Adrenal gland (tissue), 12 donors: ENCODE measurements around the gene CARD9. TPM values are rescaled to one million over a fixed set of nuclear protein-coding genes. Genes with fewer than 3 reads are reported as not detected.

Source experiments
- DNase-seq, 7 donors: peaks; one replicate each; pipeline ENCODE4 v3.0.0-alpha.2; 2019 to 2020
- H3K27ac ChIP-seq, 5 donors: fragments of 200-600 bp; sonication (generic) in 4 of 5; 1 replicate in 3 of 5; 2 replicates in 2 of 5; pipeline versions ENCODE4 v1.5.1 to v1.8.0; 2016 to 2020; ENCODE audit warnings: mild to moderate bottlenecking in 1 of 5
- H3K27me3 ChIP-seq: fragments of 200-600 bp; 2 replicates; pipeline ENCODE4 v1.8.0; 2021
- H3K36me3 ChIP-seq, 2 donors: fragments of 200-600 bp; replicated peaks in 1 of 2; 1 replicate in 1 of 2; 2 replicates in 1 of 2; pipeline versions ENCODE4 v1.5.1 to v1.8.0; 2018 to 2022
- H3K4me1 ChIP-seq, 2 donors: fragments of 200-600 bp; replicated peaks in 1 of 2; 1 replicate in 1 of 2; 2 replicates in 1 of 2; pipeline versions ENCODE4 v1.5.1 to v1.8.0; 2018 to 2021
- H3K4me3 ChIP-seq, 4 donors: fragments of 200-600 bp; sonication (generic) in 3 of 4; one replicate each; pipeline ENCODE4 v1.5.1; 2016 to 2018
- H3K9me3 ChIP-seq, 3 donors: fragments of 200-600 bp; sonication (generic) in 1 of 3; replicated peaks in 1 of 3; 1 replicate in 2 of 3; 2 replicates in 1 of 3; pipeline versions ENCODE4 v1.5.1 to v1.8.0; 2016 to 2021
- POLR2A ChIP-seq, 2 donors: fragments of 450-650 bp; IDR thresholded peaks; one replicate each; pipeline ENCODE4 v1.6.1; 2017; ENCODE audit warnings: antibody characterized with exemption in 2 of 2, mild to moderate bottlenecking in 2 of 2, moderate library complexity in 1 of 2
- WGBS, 4 donors: extraction: QIAGEN DNeasy Blood & Tissue Kit in 2 of 4; methylation state at CpG; one replicate each; pipeline versions ENCODE4 v1.1.5 to v1.1.7; 2013 to 2017; 5-methylcytosine and 5-hydroxymethylcytosine counted together
- intact Hi-C, 2 donors: fragments of 100-400 bp; cut with DNase I; formaldehyde crosslinking; loops; one replicate each; pipeline versions ENCODE4 v1.14.1 to v1.15.0; 2022 to 2023
- polyA plus RNA-seq, 3 donors: library from polyadenylated mRNA; stranded (reverse); fragments of 200-250 nt in 2 of 3; fragments of 350-450 nt in 1 of 3; fragmentation: Illumina TruSeq in 1 of 3; extraction: RNeasy Lipid Tissue Mini Kit (QIAGEN cat#74804) in 1 of 3; gene quantifications; one replicate each; pipeline ENCODE4 v1.2.3, GENCODE V29; 2013 to 2014
- total RNA-seq, 9 donors: library from RNA; depleted of rRNA in 4 of 9; stranded (reverse); fragments of >200 nt in 4 of 9; fragments of 120-200 nt in 1 of 9; fragmentation: NEBNext Ultra II Directional in 1 of 9; extraction: Animal tissue kit (Norgen Biotek cat#: 25700) in 1 of 9; gene quantifications; one replicate each; pipeline versions ENCODE4 v1.1.0 to v1.2.4, GENCODE V29; 2013 to 2023
- TF ChIP-seq, protein P1 (sequence below), 6 experiments: fragments of 450-650 bp in 4 of 6; fragments of 200-600 bp in 2 of 6; sonication (generic) in 1 of 6; IDR thresholded peaks; 1 replicate in 5 of 6; 2 replicates in 1 of 6; pipeline versions ENCODE4 v1.5.1 to v1.8.0; 2016 to 2021; ENCODE audit warnings: antibody characterized with exemption in 6 of 6, mild to moderate bottlenecking in 2 of 6, moderate library complexity in 1 of 6
- donor health status: healthy with polysubstance abuse.
- donor health status: Bipolar disorder and iron deficiency.
- donor health status: DM: yes; HTN: yes; CAD: no.
- donor health status: DM: no; HTN: no; CAD: no.
- donor health status: DM: no; HTN: no; CAD: no.
- donor health status: DM: yes; HTN: yes; CAD: no.

CARD9 gene
- total and polyA plus RNA-seq, 12 donors, result 0.35 to 10.6 (median 4.0) TPM

DNA sequence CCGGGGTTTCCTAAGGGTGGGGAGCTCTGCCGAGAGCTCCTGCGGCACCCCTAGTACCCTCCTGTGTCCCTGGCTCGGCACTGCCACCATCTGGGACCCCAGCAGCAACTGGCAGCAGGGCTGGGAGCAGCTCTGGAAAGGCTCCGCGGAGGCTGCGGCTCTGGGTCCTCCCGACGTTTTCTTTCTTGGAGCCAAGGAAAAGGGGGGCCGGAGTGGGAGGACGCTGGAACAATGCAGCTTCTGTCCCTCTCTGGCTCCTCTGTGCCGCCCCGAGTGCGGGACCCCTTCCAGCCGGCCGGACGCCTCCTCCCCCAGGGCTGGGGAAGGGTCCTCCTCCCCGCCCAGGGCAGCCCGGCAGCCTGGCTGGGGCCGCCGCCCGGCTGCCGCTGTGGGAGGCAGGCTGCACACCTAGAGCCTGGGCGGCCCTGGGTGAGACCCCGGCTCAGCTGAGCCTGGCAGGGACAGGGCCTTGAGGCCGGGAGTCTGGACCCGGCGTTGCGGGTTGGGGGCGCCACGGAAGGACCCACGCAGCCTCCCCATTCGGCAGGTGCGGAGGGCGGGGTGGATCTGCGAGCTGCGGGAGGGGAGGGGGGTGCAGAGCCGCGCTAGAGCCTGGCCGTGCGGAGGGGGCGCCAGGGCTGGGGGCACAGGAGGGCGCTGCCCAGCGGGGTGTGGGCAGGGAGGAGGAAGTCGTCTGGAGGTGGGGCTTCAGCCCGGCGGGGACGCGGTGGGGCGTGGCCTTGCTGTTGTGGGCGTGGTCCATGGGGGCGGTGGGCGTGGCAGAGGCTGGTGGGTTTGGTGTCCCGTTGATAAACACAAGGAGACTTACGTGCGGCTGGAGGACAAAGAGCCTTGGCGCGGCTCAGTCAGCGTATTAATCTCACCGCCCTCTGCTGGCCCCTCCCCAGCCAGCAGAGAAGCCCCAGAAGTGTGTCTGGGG is 31.0 kb downstream of the CARD9 start:
- peaks cover 0 to 3% of the 10 kb centered on the region in 2 donors for H3K36me3 ChIP-seq
- peak overlapping the region in 4 of 5 donors; percentile 56 to 81 (median 69) for H3K27ac ChIP-seq
- 11 to 30% (median 22%) methylated on average over 10 to 60 of the region's 60 CpGs for WGBS, 4 donors
- H3K9me3 ChIP-seq, result no peaks in the 10 kb centered on the region
- peak overlapping the region in 3 of 4 donors; percentile 30 to 51 (median 40) for H3K4me3 ChIP-seq
- intact Hi-C loops, result no loop called here
- H3K4me1 ChIP-seq, result peaks cover 16 to 45% of the 10 kb centered on the region in 2 donors
- DNase-seq, result peak; percentile 81 to 96 (median 93)
- peak in 1 of 2 donors; percentile 78 for TF ChIP-seq POLR2A (IDR thresholded peaks at IDR 0.05)
- TF ChIP-seq, protein P1, sequence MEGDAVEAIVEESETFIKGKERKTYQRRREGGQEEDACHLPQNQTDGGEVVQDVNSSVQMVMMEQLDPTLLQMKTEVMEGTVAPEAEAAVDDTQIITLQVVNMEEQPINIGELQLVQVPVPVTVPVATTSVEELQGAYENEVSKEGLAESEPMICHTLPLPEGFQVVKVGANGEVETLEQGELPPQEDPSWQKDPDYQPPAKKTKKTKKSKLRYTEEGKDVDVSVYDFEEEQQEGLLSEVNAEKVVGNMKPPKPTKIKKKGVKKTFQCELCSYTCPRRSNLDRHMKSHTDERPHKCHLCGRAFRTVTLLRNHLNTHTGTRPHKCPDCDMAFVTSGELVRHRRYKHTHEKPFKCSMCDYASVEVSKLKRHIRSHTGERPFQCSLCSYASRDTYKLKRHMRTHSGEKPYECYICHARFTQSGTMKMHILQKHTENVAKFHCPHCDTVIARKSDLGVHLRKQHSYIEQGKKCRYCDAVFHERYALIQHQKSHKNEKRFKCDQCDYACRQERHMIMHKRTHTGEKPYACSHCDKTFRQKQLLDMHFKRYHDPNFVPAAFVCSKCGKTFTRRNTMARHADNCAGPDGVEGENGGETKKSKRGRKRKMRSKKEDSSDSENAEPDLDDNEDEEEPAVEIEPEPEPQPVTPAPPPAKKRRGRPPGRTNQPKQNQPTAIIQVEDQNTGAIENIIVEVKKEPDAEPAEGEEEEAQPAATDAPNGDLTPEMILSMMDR (IDR thresholded peaks at IDR 0.05), result no peak
- no peaks in the 10 kb centered on the region for H3K27me3 ChIP-seq

DNA sequence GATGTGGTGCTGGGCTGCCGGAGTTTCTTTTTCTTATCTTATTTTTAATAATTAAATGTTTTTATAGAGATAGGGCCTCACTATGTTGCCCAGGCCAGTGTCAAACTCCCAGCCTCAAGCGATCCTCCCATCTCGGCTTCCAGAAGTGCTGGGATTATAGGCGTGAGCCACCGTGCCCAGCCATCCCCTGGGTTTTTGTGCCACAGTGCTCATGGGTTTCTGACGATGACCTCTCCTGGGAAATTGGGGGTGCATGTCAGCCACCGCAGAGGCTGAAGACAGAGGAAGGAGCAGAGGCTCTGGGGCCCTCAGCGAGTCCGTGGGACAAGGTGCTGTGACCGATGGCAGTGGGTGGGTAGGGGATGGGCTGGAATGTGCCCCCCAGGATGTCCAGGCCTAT is 31.7 kb downstream of the CARD9 start:
- Histone ChIP-seq H3K4me3 (no peak overlapping the region), H3K27me3 (no peaks in the 10 kb centered on the region), H3K4me1 (peaks cover 16 to 45% of the 10 kb centered on the region in 2 donors), H3K36me3 (peaks cover 0 to 6% of the 10 kb centered on the region in 2 donors), H3K9me3 (no peaks in the 10 kb centered on the region), H3K27ac (peak overlapping the region in 4 of 5 donors; percentile 42 to 81 (median 67))
- DNase-seq, result no peak
- TF ChIP-seq, protein P1 (IDR thresholded peaks at IDR 0.05), result no peak
- TF ChIP-seq POLR2A (IDR thresholded peaks at IDR 0.05), result no peak
- WGBS, 4 donors, result 73 to 93% (median 81%) methylated on average over 6 to 10 of the region's 10 CpGs
- intact Hi-C loops, result no loop called here

DNA sequence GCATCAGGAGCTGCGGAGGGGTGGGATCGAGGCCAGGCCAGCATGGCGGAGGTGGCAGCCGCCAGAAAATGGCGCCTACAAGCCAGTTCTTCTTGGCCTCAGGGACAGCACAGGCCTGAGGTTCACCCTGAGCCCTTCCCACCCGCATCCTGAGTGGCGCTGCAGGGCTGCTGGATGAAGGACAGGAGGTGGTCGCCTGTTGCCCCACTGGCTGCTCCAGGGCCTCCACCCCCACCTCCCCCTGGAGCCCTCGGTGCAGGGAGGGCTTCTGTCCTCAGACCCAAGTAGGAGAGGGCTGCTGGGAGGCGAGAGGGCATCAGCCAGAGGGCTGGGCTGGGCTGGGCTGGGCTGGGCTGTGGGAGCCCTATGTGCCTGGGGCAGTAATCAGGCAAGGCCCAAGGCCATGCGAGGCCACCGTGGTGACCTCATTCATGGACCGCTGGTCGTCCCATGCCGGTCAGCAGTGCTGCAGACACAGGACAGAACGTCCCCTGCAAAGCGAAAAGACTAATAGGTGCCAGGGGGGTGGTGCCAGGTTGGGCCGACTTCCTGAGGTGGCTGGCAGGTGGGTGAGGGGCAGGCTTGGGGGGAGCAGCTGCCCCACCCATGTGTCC is 32.3 kb downstream of the CARD9 start:
- Histone ChIP-seq H3K4me1 (peaks cover 16 to 41% of the 10 kb centered on the region in 2 donors), H3K36me3 (peaks cover 0 to 6% of the 10 kb centered on the region in 2 donors), H3K4me3 (no peak overlapping the region), H3K27me3 (no peaks in the 10 kb centered on the region), H3K27ac (peak overlapping the region in 4 of 5 donors; percentile 42 to 81 (median 54)), H3K9me3 (no peaks in the 10 kb centered on the region)
- WGBS, 4 donors, result 69 to 79% (median 73%) methylated on average over 8 to 18 of the region's 18 CpGs
- intact Hi-C loops, result no loop called here
- no peak for TF ChIP-seq POLR2A (IDR thresholded peaks at IDR 0.05)
- TF ChIP-seq, protein P1 (IDR thresholded peaks at IDR 0.05), result no peak
- DNase-seq, result peak in 6 of 7 donors; percentile 74 to 93 (median 80)

DNA sequence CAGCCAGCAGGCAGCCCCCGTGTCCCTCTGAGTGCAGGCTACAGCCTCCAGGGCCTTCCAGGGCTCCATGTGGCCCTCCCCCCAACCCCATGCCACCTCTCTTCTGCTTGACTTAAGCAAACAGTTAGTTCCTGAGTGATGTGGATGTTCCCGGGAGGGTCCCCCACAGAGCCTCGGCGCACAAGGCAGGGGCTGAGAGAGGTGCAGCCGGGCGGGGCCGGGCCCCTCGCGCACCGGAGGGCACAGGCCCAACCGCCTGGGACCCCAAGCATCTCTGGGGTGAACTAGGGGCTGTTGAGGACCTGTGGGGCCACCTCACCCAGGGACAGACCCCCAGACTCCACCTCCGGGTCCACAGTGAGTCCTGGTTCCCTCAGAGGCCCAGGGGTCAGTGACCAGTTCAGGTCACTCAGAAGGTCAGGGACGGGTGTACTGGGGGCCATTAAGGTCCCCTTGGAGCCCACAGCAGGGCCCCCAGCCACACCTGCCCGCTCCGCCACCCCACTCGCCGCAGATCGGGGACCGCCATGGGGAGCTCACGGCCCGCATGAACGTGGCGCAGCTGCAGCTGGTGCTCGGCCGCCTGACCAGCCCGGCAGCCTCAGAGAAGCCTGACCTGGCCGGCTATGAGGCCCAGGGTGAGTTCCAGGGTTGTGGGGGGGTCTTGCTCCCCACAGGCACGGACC is 33.0 kb downstream of the CARD9 start:
- Histone ChIP-seq H3K36me3 (peaks cover 0 to 6% of the 10 kb centered on the region in 2 donors), H3K27me3 (no peaks in the 10 kb centered on the region), H3K27ac (peak overlapping the region in 2 of 5 donors; percentile 47 to 81), H3K4me1 (peaks cover 16 to 36% of the 10 kb centered on the region in 2 donors), H3K4me3 (no peak overlapping the region), H3K9me3 (no peaks in the 10 kb centered on the region)
- intact Hi-C loops, result no loop called here
- DNase-seq, result no peak
- TF ChIP-seq, protein P1 (IDR thresholded peaks at IDR 0.05), result no peak
- no peak for TF ChIP-seq POLR2A (IDR thresholded peaks at IDR 0.05)
- WGBS, 4 donors, result 88 to 94% (median 91%) methylated on average over 8 to 28 of the region's 28 CpGs
